IPS-NIHi7 (cell line): Measurements from ENCODE around the gene RCCD1.
"Not testable (repeated sequence)": the region's sequence is repeated elsewhere in the genome, so short reads cannot be mapped to it uniquely, and the experiment has no call there.

ENCODE experiments used
- DNase-seq: peaks from one replicate; pipeline ENCODE4 v3.0.0; 2012; ENCODE audit warnings: mixed read lengths; ENCODE audit errors: extremely low spot score

RCCD1 gene, protein sequence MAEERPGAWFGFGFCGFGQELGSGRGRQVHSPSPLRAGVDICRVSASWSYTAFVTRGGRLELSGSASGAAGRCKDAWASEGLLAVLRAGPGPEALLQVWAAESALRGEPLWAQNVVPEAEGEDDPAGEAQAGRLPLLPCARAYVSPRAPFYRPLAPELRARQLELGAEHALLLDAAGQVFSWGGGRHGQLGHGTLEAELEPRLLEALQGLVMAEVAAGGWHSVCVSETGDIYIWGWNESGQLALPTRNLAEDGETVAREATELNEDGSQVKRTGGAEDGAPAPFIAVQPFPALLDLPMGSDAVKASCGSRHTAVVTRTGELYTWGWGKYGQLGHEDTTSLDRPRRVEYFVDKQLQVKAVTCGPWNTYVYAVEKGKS

DNA sequence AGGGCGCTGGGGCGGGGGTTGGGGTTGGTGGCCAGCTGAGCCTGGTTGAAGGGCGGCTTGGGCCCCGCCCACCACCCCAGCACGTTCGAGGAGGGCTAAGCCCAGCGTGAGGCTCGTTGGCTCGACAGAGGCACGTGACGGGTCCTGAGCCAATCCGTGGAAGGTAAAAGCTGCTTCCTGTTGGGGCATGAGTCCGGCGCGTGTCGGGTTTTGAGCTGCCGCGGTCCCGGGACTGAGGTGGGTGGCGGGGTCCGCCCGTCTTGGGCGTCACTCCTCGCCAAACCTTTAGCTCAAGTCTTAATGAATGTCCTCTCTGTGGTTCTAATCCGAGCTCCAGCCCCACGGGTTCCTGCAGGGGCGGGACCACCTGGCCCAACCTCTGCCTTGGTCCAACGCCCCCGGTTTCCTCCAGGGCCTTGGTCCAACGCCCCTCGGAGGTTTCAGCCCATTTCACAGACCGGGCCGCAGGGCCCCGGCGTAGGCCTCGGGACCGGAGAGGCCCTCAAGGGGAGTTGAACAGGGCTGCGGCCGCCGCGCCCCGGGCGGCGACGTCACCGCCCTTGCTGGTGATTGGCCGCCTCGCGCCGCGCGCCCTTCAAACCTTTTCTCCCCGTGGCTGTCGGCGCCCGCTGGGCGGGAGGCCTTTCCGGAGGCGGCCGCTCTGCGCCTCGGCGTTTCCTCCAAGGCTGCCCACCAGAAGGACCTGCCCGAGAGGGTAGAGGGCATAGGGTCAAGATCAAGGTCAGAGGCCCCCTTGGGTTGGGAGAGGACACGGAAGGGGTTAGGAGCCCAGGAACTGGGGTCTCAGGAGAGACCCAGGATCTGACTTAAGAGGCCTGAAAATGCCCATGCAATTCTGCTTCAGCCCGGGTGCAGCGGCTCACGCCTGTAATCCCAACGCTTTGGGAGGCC, at the start of gene RCCD1:
TSS of gene RCCD1 (plus strand) at position 173 of the 912 bp plus-strand sequence. CDS start 1,851 bp downstream, outside the sequence.
- DNase-seq = peak; percentile 99

- DNase-seq = no peak
Measured at GRCh38 chr15:90905306-90906180, 49.1 kb upstream of the RCCD1 start.

- DNase-seq = no peak
Measured at GRCh38 chr15:90906181-90906849, 48.4 kb upstream of the RCCD1 start.

GRCh38 chr15:90907051-90907660, 47.5 kb upstream of the RCCD1 start:
- no peak for DNase-seq

GRCh38 chr15:90907838-90908507, 46.7 kb upstream of the RCCD1 start:
- no peak for DNase-seq

DNA sequence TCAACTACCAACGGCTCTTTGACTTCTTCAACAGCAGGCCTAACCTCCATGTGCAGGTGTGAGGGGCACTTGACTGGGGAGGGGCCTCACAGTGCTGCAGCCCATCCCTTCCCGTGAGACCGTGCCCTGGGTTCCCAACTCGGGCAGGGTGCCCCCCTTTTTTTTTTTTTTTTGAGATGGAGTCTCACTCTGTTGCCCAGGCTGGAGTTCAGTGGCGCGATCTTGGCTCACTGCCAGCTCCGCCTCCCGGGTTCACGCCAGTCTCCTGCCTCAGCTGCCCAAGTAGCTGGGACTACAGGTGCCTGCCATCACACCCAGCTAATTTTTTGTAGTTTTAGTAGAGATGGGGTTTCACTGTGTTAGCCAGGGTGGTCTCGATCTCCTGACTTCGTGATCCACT, 45.2 kb upstream of the RCCD1 start:
- DNase-seq = not testable (repeated sequence)

DNA sequence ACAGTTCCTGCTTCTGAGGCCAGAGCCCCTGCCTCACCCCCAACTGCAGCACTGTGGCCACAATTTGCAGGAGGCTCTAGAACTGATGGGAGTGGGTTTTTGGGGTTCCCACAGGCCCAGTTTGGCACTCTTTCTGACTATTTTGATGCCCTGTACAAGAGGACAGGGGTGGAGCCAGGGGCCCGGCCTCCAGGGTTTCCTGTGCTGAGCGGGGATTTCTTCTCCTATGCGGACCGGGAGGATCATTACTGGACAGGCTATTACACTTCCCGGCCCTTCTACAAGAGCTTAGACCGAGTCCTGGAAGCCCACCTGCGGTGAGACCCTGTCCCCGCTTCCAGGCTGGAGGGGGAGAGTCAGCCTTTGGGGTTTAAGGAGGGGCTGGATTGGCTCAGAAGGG, 44.7 kb upstream of the RCCD1 start:
- DNase-seq = no peak

DNA sequence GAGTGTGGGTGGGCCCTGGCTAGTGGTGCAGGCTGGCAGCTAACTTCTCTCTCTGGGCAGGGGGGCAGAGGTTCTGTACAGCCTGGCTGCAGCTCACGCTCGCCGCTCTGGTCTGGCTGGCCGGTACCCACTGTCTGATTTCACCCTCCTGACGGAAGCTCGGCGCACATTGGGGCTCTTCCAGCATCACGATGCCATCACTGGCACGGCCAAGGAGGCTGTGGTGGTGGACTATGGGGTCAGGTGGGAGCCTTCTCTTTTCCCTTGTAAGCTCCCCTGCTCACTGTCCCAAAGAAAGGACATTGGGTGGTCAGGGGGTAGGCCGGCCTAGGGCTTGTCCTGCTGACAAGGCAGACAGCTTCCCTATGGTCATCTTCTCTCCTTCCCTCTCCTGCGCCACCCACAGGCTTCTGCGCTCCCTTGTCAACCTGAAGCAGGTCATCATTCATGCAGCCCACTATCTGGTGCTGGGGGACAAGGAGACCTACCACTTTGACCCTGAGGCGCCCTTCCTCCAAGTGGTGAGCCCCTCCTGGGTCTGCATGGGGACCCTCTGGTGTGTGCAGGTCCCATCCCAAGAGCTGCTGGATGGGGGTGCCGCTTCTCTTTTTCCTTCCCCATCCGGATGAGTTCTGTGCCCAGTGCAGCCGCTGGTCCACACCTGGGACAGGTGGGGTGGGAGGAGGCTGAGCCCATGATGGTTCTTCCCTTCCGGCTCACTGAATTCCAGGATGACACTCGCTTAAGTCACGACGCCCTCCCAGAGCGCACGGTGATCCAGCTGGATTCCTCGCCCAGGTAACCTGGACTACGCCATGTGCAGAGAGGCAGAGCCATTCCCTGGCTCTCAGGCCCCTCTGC, 44.0 kb upstream of the RCCD1 start:
- DNase-seq = no peak

DNA sequence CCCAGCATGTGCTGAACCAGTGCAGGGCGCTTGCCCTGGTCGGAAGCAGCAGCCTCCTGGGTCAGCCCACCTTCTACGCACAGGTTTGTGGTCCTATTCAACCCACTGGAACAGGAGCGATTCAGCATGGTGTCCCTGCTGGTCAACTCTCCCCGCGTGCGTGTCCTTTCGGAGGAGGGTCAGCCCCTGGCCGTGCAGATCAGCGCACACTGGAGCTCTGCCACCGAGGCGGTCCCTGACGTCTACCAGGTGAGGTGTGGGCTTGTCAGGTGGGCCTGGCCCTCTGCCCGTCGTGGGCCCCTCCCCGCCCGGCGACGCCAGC, 43.4 kb upstream of the RCCD1 start:
- no peak for DNase-seq

DNA sequence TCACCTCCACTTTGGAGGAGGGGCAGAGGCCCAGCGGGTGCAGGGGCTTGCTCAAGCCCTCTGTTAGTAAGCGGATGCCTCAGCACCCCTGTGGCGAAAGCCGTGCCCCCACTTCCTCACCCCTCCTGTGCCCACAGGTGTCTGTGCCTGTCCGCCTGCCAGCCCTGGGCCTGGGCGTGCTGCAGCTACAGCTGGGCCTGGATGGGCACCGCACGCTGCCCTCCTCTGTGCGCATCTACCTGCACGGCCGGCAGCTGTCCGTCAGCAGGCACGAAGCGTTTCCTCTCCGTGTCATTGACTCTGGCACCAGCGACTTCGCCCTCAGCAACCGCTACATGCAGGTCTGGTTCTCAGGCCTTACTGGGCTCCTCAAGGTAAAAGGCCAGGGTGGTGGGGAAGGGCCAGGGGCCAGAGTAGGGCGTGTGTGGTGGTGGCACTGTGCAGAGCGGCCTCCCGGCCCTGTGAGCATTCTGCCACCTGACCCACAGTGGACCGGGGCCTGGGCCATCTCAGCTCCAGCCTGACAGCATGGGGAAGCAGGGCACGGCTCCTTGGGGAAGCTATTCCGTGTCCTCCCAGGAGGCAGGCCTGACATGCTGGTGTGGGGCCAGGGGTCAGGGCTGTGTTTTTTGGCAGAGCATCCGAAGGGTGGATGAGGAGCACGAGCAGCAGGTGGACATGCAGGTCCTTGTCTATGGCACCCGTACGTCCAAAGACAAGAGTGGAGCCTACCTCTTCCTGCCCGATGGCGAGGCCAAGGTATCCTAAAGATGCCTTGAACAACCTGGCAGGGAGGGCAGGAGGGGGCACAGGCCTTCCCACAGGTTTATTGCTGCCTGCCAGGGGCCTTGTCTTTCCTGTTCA, 42.5 kb upstream of the RCCD1 start:
- no peak for DNase-seq

- no peak for DNase-seq
Measured at GRCh38 chr15:90912770-90913075, 42.0 kb upstream of the RCCD1 start.

- no peak for DNase-seq
Measured at GRCh38 chr15:90913398-90913944, 41.2 kb upstream of the RCCD1 start.

- no peak for DNase-seq
Measured at GRCh38 chr15:90914305-90915080, 40.2 kb upstream of the RCCD1 start.

DNA sequence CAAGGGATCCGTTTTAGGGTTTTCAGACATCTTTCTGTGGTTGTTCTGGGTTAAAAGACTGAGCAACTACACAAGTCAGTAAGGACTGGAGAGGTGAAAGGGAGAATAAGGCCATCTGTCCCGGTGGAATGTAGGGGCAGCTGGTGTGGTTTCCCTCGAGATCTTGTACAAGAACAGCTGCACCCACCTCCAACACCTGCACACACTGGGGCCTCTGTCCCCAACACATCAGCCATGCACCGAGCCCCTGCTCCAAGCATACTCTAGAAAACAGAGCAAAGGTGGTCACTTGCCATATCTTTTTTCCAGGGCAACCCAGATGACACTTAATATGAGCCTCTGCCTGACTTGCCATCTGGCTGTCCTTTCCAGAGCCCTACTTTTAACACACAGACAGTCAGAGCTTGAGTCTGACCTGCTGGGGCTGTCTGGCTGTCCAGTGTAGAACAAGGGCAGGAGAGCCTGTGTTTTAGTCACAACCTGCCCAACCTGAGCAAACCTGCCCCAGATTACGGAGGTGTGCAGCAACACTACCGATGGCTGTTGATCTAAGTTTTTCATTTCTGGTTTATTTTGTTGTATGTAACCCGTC, 39.4 kb upstream of the RCCD1 start:
- no peak for DNase-seq

DNA sequence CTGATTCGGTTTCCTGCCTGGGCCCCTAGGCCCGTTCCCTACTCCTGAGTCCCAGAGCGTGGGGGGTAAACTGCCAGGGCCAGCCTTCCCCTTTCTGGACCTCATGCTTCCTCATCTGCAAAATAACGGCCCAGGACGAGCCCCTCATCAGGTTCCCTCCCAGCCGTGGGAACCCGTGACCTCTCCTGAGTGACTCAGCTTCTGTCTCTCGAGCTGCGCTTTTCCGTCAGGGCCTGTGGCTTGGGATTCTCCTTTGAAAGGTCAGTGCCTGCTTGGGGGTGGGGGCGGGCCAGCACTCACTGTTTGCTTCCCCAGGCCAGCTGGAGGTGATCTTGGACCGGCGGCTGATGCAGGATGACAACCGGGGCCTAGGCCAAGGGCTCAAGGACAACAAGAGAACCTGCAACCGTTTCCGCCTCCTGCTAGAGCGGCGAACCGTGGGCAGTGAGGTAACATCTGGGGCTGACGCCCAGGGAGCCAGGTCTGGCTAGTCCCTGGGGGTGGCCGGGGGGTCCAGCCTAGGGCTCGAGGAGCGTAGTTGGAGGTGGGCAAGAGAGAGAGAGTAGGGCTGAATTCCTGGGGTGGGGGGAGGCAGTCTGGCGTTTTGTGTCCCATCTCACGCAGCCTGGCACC, 38.8 kb upstream of the RCCD1 start:
- no peak for DNase-seq

- DNase-seq = no peak
Measured at GRCh38 chr15:90916461-90916860, 38.2 kb upstream of the RCCD1 start.

DNA sequence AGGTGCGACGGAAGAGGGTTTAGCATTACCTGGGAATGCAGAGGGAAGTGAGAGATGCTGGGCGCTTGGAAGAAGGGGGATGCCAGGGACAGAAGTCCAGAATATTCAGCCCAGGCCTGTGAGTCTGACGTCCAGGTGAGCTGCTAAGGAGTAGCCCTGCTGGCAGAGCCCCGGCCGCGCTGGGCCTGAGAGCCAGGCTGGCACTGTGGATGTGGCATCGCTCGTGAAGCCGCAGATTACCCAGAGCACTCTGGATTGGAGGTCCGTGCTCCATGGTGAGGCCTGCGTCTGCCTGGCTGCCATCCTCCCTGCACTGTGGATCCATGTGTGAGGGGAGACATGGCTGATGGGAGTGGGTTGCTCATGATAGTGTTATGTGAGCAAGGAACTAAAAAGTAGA, 37.1 kb upstream of the RCCD1 start:
- no peak for DNase-seq
